GM12865 (cell line): ENCODE measurements around the gene TCP11L1.

ENCODE experiments used
- DNase-seq: peaks from one replicate; pipeline ENCODE4 v3.0.0; 2010; ENCODE audit warnings: low read depth
- H3K4me3 ChIP-seq: 2 replicates; pipeline ENCODE4 v1.5.1; 2011; ENCODE audit warnings: mild to moderate bottlenecking, low read depth, low read length, control low read depth
- CTCF ChIP-seq: IDR thresholded peaks from 2 replicates; pipeline ENCODE4 v1.5.1; 2011; ENCODE audit warnings: low read length, control low read depth, low read depth, inconsistent platforms; ENCODE audit not compliant: insufficient read depth; ENCODE audit errors: missing control alignments

The TCP11L1 gene

DNA sequence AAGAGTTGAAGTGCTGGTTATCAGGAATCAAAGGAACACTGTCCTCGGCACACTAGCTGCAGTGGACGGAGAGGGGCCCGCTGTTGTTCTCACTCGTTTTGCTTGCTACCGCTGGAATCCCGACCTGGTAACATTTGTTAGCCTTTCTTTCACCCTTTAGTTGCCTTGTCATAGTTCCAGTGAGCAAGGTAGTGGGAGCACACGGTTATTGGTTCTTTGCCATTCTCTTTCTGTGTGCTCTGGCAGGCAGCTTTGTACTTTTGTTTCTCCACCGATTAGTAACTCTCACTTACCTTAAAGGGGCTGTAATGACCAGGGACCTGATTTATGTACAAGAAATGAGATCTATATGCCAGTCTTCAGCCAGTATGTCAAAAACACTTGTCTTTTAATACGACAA is 21.9 kb upstream of the TCP11L1 start:
- no peak for DNase-seq
- H3K4me3 ChIP-seq: no peak overlapping the region

DNA sequence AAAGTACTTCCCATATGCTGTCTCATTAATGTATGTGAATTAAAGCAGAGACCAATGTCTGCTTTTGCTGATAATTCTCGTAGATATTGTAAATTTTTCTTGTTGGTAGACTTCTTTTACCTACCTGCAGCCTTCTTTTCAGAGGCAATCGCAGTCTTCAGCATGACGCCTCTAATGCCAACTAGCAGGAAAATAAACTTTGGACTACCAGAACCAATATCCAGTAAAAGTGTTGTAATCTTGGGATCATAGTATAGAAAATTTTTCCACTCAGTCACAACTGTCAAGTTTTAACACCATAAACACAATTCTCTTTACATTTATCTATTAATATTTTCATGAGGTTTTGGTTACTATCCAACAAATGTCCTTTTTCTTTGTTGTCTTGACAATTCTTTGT is 21.4 kb upstream of the TCP11L1 start:
- no peak for DNase-seq
- no peak for TF ChIP-seq CTCF
- H3K4me3 ChIP-seq: no peak overlapping the region

More for the DNA sequence above, 21.9 kb upstream of the TCP11L1 start:
- TF ChIP-seq CTCF: no peak

GRCh38 chr11:33018840-33019239 is 20.5 kb upstream of the TCP11L1 start:
- no peak for TF ChIP-seq CTCF
- H3K4me3 ChIP-seq: no peak overlapping the region
- DNase-seq: no peak

DNA sequence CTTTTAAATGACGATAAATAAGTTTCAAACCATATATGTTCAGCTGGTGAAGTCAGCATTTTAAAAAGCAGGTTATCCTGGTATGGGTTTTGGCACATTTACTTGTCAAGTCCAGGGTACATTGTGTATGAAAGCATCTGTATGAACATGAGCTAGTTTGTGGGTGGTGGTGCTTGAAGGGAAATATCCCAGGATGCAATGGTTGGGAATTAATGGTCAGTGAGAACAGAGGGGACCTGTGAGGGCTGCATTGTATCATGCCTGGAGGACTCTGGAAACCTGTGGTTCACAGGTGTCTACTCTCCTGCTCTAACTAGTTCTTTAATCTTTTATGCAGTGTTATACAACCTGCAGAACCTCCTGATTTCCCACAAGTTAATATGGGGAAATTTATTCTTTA is 17.9 kb upstream of the TCP11L1 start:
- TF ChIP-seq CTCF: no peak
- H3K4me3 ChIP-seq: no peak overlapping the region
- DNase-seq: no peak

GRCh38 chr11:33021937-33022336 is 17.4 kb upstream of the TCP11L1 start:
- no peak for DNase-seq
- no peak for TF ChIP-seq CTCF
- H3K4me3 ChIP-seq: no peak overlapping the region

DNA sequence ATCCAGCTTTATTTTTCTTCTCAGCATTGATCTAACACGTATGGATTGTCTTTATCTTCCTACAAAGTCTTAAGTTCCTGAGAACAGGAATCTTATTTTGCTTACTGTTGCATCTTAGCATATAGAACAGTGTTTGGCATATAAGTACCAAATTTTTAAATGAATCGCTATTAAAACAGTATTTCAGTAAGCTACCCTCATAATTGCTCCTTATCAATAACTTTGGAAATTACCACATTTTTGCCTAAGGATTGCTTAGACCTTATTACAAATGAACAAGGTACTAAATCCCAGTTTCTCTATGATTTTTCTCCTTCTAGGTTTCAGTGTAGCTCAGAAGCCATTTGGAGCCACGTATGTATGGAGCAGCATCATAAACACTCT is 14.0 kb upstream of the TCP11L1 start:
- TF ChIP-seq CTCF: no peak
- no peak for DNase-seq

DNA sequence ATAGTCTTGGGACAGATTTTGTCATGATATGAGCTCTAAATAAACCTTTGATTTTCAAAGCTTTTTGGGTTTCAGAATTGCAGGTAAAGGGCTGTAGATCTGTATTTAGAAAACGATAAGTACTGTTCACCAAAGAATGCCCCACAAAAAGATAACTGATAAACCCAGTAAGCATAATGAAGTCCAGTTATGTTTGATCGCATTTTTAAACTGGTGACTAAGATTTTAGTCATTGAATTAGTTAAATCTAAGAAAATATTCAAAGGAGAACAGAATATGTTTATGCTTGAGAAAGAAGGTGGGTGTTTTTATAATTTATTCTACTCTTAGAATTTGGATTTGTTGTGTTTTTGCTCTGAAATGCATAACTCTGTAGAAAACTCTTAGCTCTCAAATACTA is 12.1 kb upstream of the TCP11L1 start:
- no peak for TF ChIP-seq CTCF
- no peak for DNase-seq
- no peak overlapping the region for H3K4me3 ChIP-seq

More for the DNA sequence above, 14.0 kb upstream of the TCP11L1 start:
- no peak overlapping the region for H3K4me3 ChIP-seq
